ENCODE results near the gene CACNA1S.

Gene CACNA1S

DNA sequence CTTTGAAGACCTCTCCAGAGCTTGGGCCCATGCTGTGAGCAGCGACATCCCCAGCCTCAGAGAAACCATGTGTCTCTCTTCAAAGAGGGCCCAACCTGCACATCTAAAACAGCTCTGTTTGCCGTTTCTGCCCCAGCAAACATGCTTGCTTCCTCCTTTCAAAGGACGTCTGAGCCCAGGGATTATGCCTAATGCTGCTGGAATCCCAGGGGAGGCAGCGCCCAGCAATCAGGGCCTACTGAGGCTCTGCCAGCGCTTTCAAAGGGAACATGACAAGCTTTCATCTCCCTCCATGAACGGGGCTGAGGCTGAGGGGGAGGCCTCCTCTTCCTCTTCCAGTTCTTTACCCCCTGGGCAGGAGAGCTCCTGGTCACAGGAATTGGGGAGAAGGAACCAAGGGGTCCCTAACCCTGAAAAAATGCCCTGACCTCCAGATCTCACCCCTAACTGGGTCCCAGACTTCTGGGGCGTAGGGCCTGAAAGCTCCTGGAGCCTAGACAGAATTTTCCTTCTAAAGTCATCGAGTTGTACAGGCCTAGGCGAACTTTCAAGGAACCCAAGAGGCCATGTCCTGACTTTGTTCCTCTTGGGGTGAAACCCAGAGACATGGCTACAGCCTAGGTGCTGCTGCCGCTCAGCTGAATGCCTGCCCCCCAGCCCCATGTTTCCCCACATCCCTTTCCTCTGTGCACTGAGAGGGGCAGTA, 28.2 kb upstream of the CACNA1S start:
- Histone ChIP-seq H3K9me3 (ENCODE audit: control insufficient read depth, low read length) (no peaks in the 10 kb centered on the region), H3K27me3 (replicated peaks; ENCODE audit: control insufficient read depth, insufficient read depth, low read length, poor library complexity, severe bottlenecking) (no peaks in the 10 kb centered on the region), H3K4me1 (ENCODE audit: control insufficient read depth, insufficient read depth, low read length, poor library complexity, severe bottlenecking) (no peaks in the 10 kb centered on the region), H3K36me3 (ENCODE audit: control insufficient read depth, insufficient read depth, low read length) (peaks cover 50% of the 10 kb centered on the region), H3K27ac (ENCODE audit: insufficient read depth, low read length, poor library complexity, severe bottlenecking) (no peak overlapping the region), H3K4me3 (ENCODE audit: insufficient read depth, low read depth, low read length, poor library complexity, severe bottlenecking) (no peak overlapping the region)
- no peak for DNase-seq

DNA sequence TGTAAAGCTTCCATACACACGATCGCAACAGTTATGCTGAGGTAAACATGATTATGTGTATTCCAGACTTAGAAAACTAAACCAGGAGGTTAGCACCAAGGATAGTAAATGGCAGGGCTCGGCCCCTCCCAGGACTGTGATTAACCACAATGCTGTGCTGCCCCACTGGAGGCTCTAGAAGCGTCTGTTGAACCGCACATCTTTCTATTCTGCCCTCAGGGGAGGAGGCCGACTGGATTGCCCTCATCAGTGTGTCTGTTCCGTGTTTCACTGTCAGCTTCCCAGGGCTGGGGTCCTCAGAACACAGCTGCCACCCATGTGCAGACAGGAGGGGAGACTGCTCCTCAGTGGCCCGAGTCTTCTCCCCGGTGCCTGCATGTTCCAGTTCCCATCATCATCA, 27.5 kb upstream of the CACNA1S start:
- Histone ChIP-seq H3K4me1 (ENCODE audit: control insufficient read depth, insufficient read depth, low read length, poor library complexity, severe bottlenecking) (no peaks in the 10 kb centered on the region), H3K27ac (ENCODE audit: insufficient read depth, low read length, poor library complexity, severe bottlenecking) (no peak overlapping the region), H3K27me3 (replicated peaks; ENCODE audit: control insufficient read depth, insufficient read depth, low read length, poor library complexity, severe bottlenecking) (no peaks in the 10 kb centered on the region), H3K9me3 (ENCODE audit: control insufficient read depth, low read length) (no peaks in the 10 kb centered on the region), H3K4me3 (ENCODE audit: insufficient read depth, low read depth, low read length, poor library complexity, severe bottlenecking) (no peak overlapping the region), H3K36me3 (ENCODE audit: control insufficient read depth, insufficient read depth, low read length) (peaks cover 44% of the 10 kb centered on the region)
- DNase-seq: no peak

GRCh38 chr1:201139306-201139705, 27.1 kb upstream of the CACNA1S start:
- Histone ChIP-seq H3K9me3 (ENCODE audit: control insufficient read depth, low read length) (no peaks in the 10 kb centered on the region), H3K4me1 (ENCODE audit: control insufficient read depth, insufficient read depth, low read length, poor library complexity, severe bottlenecking) (no peaks in the 10 kb centered on the region), H3K36me3 (ENCODE audit: control insufficient read depth, insufficient read depth, low read length) (peaks cover 40% of the 10 kb centered on the region), H3K27me3 (replicated peaks; ENCODE audit: control insufficient read depth, insufficient read depth, low read length, poor library complexity, severe bottlenecking) (no peaks in the 10 kb centered on the region), H3K27ac (ENCODE audit: insufficient read depth, low read length, poor library complexity, severe bottlenecking) (no peak overlapping the region), H3K4me3 (ENCODE audit: insufficient read depth, low read depth, low read length, poor library complexity, severe bottlenecking) (no peak overlapping the region)
- no peak for DNase-seq

DNA sequence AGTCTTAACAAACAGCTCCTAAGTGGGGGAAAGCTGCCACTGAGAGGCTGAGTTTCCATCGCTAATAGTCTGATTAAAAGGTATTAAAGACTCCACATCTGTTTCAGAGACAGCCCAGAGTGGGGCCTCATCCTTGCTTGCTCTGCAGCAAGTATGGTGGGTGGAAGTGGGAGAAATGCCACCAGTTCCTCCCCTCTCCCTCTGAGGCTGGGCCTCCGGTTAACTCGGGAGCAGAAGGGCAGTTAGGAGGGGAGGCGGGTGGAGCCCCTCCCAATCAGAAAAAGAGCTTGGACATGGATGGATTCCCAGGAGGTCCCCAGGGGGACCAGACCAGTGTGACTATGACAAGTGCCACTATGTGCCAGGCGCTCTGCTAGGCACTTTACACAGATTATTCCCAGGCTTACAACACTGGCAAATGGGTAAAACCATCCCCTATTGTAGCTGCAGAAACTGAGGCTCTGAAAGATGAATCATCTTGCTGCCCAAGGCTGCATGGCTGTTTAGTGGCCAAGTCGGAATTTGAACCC, 26.1 kb upstream of the CACNA1S start:
- Histone ChIP-seq H3K27me3 (replicated peaks; ENCODE audit: control insufficient read depth, insufficient read depth, low read length, poor library complexity, severe bottlenecking) (no peaks in the 10 kb centered on the region), H3K4me1 (ENCODE audit: control insufficient read depth, insufficient read depth, low read length, poor library complexity, severe bottlenecking) (no peaks in the 10 kb centered on the region), H3K4me3 (ENCODE audit: insufficient read depth, low read depth, low read length, poor library complexity, severe bottlenecking) (no peak overlapping the region), H3K36me3 (ENCODE audit: control insufficient read depth, insufficient read depth, low read length) (peaks cover 31% of the 10 kb centered on the region), H3K27ac (ENCODE audit: insufficient read depth, low read length, poor library complexity, severe bottlenecking) (no peak overlapping the region), H3K9me3 (ENCODE audit: control insufficient read depth, low read length) (no peaks in the 10 kb centered on the region)
- no peak for DNase-seq

- no peaks in the 10 kb centered on the region for H3K4me1 ChIP-seq (ENCODE audit: control insufficient read depth, insufficient read depth, low read length, poor library complexity, severe bottlenecking)
- H3K4me3 ChIP-seq (ENCODE audit: insufficient read depth, low read depth, low read length, poor library complexity, severe bottlenecking): no peak overlapping the region
- no peaks in the 10 kb centered on the region for H3K27me3 ChIP-seq (replicated peaks; ENCODE audit: control insufficient read depth, insufficient read depth, low read length, poor library complexity, severe bottlenecking)
- H3K36me3 ChIP-seq (ENCODE audit: control insufficient read depth, insufficient read depth, low read length): peaks cover 25% of the 10 kb centered on the region
- no peaks in the 10 kb centered on the region for H3K9me3 ChIP-seq (ENCODE audit: control insufficient read depth, low read length)
- DNase-seq: no peak
- no peak overlapping the region for H3K27ac ChIP-seq (ENCODE audit: insufficient read depth, low read length, poor library complexity, severe bottlenecking)
These were observed 25.5 kb upstream of the CACNA1S start for GRCh38 chr1:201137579-201138310.

DNA sequence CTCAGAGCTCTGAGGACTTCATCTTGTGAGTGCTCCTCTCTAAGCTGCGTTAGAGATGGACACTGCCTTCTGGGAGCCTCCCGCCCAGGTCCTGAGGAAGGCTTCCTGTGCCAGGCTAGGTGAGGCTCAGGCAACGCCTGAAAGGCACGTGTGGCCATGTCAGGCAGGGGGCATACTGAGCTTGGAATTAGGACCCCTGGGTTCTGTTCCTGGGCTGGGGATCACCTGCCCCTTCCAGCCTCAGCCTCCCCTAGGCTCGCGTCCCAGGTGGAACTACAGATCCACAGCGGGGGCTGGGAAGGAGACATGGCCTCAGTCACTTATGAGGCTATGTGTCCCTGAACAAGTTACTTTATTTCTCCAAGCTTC, 24.8 kb upstream of the CACNA1S start:
- H3K36me3 ChIP-seq (ENCODE audit: control insufficient read depth, insufficient read depth, low read length): peaks cover 20% of the 10 kb centered on the region
- no peaks in the 10 kb centered on the region for H3K4me1 ChIP-seq (ENCODE audit: control insufficient read depth, insufficient read depth, low read length, poor library complexity, severe bottlenecking)
- no peak overlapping the region for H3K4me3 ChIP-seq (ENCODE audit: insufficient read depth, low read depth, low read length, poor library complexity, severe bottlenecking)
- H3K9me3 ChIP-seq (ENCODE audit: control insufficient read depth, low read length): no peaks in the 10 kb centered on the region
- no peaks in the 10 kb centered on the region for H3K27me3 ChIP-seq (replicated peaks; ENCODE audit: control insufficient read depth, insufficient read depth, low read length, poor library complexity, severe bottlenecking)
- no peak for DNase-seq
- no peak overlapping the region for H3K27ac ChIP-seq (ENCODE audit: insufficient read depth, low read length, poor library complexity, severe bottlenecking)

DNA sequence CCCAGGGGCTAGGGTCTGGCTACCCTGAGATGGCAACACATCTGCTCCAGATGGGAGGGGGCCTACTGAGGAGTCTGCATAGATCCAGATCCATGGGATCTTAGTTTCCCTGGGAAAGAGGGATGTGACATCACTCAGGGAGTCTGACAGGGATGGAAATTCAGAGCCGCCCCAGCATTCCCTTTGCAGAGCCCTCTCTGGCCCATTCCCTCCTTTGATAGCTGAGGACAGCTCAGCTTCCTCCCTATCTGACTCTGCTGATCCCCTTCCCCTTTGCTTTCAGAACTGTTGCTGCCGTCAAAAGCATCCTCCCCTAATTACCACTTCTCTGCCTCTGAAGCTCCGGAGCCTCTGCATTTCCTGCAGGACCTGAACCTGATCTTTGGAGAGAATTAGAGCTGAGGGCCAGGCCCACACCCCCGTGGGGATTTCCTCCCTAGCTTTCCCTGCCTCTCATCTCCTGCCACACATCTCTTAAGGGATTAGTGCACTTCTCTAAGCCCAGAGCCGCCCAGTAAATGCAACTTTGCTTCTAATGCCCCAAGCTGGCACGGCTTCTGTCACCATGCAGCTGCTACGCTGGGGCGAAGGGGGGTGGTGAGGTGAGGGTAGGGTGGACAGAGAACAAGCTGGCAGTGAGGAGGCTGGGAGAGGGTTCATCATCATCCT, 24.3 kb upstream of the CACNA1S start:
- Histone ChIP-seq H3K36me3 (ENCODE audit: control insufficient read depth, insufficient read depth, low read length) (peaks cover 17% of the 10 kb centered on the region), H3K4me3 (ENCODE audit: insufficient read depth, low read depth, low read length, poor library complexity, severe bottlenecking) (no peak overlapping the region), H3K27me3 (replicated peaks; ENCODE audit: control insufficient read depth, insufficient read depth, low read length, poor library complexity, severe bottlenecking) (no peaks in the 10 kb centered on the region), H3K4me1 (ENCODE audit: control insufficient read depth, insufficient read depth, low read length, poor library complexity, severe bottlenecking) (no peaks in the 10 kb centered on the region), H3K9me3 (ENCODE audit: control insufficient read depth, low read length) (no peaks in the 10 kb centered on the region), H3K27ac (ENCODE audit: insufficient read depth, low read length, poor library complexity, severe bottlenecking) (no peak overlapping the region)
- DNase-seq: no peak

GRCh38 chr1:201134405-201134804, 22.2 kb upstream of the CACNA1S start:
- no peak for DNase-seq
- Histone ChIP-seq H3K4me1 (ENCODE audit: control insufficient read depth, insufficient read depth, low read length, poor library complexity, severe bottlenecking) (no peaks in the 10 kb centered on the region), H3K9me3 (ENCODE audit: control insufficient read depth, low read length) (no peaks in the 10 kb centered on the region), H3K36me3 (ENCODE audit: control insufficient read depth, insufficient read depth, low read length) (no peaks in the 10 kb centered on the region), H3K4me3 (ENCODE audit: insufficient read depth, low read depth, low read length, poor library complexity, severe bottlenecking) (no peak overlapping the region), H3K27me3 (replicated peaks; ENCODE audit: control insufficient read depth, insufficient read depth, low read length, poor library complexity, severe bottlenecking) (no peaks in the 10 kb centered on the region), H3K27ac (ENCODE audit: insufficient read depth, low read length, poor library complexity, severe bottlenecking) (no peak overlapping the region)

DNA sequence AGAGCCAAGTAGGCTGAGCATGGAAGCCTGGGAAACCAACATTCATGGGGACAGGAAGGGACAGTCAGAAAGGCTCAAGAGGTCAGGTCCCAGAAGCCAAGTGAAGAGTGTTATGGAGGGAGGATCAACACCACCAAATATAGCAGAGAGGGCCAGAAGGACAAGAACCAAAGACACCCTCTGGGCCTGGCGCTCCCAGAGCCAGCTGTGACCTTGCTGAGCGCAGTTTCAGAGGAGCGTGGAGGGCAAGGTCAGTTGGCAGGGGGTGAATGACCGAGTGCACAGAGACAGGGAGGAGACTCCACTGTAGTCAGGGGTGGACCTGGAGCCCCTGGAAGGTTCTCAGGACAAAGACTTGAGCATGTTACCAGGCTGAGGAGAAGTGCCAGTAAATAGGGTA, 19.2 kb upstream of the CACNA1S start:
- Histone ChIP-seq H3K27ac (ENCODE audit: insufficient read depth, low read length, poor library complexity, severe bottlenecking) (no peak overlapping the region), H3K27me3 (replicated peaks; ENCODE audit: control insufficient read depth, insufficient read depth, low read length, poor library complexity, severe bottlenecking) (no peaks in the 10 kb centered on the region), H3K4me1 (ENCODE audit: control insufficient read depth, insufficient read depth, low read length, poor library complexity, severe bottlenecking) (no peaks in the 10 kb centered on the region), H3K9me3 (ENCODE audit: control insufficient read depth, low read length) (no peaks in the 10 kb centered on the region), H3K36me3 (ENCODE audit: control insufficient read depth, insufficient read depth, low read length) (no peaks in the 10 kb centered on the region), H3K4me3 (ENCODE audit: insufficient read depth, low read depth, low read length, poor library complexity, severe bottlenecking) (no peak overlapping the region)
- DNase-seq: no peak

GRCh38 chr1:201128962-201129361, 16.7 kb upstream of the CACNA1S start:
- DNase-seq: no peak
- no peak overlapping the region for H3K27ac ChIP-seq (ENCODE audit: insufficient read depth, low read length, poor library complexity, severe bottlenecking)
- no peak overlapping the region for H3K4me3 ChIP-seq (ENCODE audit: insufficient read depth, low read depth, low read length, poor library complexity, severe bottlenecking)
- no peaks in the 10 kb centered on the region for H3K4me1 ChIP-seq (ENCODE audit: control insufficient read depth, insufficient read depth, low read length, poor library complexity, severe bottlenecking)
- H3K27me3 ChIP-seq (replicated peaks; ENCODE audit: control insufficient read depth, insufficient read depth, low read length, poor library complexity, severe bottlenecking): no peaks in the 10 kb centered on the region
- no peaks in the 10 kb centered on the region for H3K9me3 ChIP-seq (ENCODE audit: control insufficient read depth, low read length)
- no peaks in the 10 kb centered on the region for H3K36me3 ChIP-seq (ENCODE audit: control insufficient read depth, insufficient read depth, low read length)
